Limb (tissue), 2 donors: ENCODE data around the gene C1R.
"Not testable (repeated sequence)": the region's sequence is repeated elsewhere in the genome, so short reads cannot be mapped to it uniquely, and the experiment has no call there.

ENCODE experiments used
- DNase-seq, 2 donors: peaks; one replicate each; pipeline ENCODE4 v3.0.0-alpha.2; 2016; ENCODE audit errors: extremely low spot score in 2 of 2

C1R gene

GRCh38 chr12:7037411-7037810, 54.8 kb downstream of the C1R start:
- not testable (repeated sequence) for DNase-seq

GRCh38 chr12:7035463-7035862, 56.8 kb downstream of the C1R start:
- DNase-seq: no peak

- no peak for DNase-seq
These were observed 57.8 kb downstream of the C1R start for GRCh38 chr12:7034464-7034863.

DNA sequence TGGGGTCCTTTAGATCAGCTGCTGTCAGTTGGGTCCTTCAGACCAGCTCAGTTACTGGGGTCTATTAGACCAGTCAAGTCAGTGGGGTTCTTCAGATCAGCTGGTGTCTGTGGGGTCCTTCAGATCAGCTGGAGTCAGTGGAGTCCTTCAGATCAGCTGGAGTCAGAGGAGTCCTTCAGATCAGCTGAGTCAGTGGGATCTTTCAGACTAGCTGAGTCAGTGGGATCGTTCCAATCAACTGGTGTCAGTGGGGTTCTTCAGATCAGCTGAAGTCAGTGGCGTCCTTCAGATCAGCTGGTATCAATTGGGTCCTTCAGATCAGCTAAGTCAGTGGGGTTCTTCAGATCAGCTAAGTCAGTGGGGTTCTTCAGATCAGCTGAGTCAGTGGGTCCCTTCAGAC, 59.3 kb downstream of the C1R start:
- DNase-seq: no peak

GRCh38 chr12:7031306-7031705, 60.9 kb downstream of the C1R start:
- no peak for DNase-seq
